Measurements from ENCODE around the gene KCNQ2.

The KCNQ2 gene

DNA sequence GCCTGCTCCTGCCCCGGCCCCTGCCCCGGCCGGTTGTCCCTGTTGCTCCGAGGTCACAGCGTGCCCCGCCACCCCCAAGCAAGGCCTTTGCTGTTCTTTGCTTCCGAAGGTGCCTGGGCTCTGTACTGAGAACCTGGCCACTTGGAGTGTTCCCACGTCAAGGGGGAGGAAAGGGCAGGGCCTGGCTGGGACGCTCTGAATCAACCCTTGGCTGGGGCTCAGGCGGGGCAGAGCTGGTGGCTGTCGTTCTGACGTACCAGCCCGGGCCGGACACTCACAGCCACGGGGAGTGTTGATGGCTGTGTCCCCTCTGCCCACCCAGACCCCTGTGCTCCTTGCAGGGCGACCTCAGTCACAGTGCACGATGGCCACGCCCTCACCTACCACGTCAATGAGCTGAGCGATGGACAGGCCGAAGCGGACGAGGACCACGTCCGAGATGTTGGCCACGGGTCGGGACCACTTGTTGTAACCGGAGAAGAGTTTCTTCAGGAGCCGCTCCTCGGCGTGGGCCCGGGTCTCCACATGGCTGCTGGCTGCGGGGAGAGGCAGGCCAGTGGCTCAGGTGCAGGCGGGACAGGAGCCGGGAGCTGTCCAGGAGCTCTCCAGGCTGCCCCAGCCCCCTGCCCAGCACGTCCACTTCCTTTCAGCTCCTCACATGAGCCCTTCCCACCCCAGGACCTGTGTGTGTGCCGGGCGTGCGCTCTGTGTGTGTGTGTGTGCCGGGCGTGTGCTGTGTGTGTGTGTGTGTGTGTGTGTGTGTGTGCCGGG is 113.1 kb downstream of the KCNQ2 start:
- Histone ChIP-seq H3K9me3 (ENCODE audit: insufficient read depth, low read length, severe bottlenecking) (no peaks in the 10 kb centered on the region), H3K27ac (ENCODE audit: low read length) (no peak overlapping the region), H3K27me3 (ENCODE audit: insufficient read depth, low read length, poor library complexity) (no peaks in the 10 kb centered on the region), H4K20me1 (ENCODE audit: insufficient read depth, low read length) (peaks cover 28% of the 10 kb centered on the region), H3K36me3 (ENCODE audit: insufficient read depth, low read length) (no peaks in the 10 kb centered on the region), H3K4me3 (ENCODE audit: low read depth in 1 of 2, low read length in 2 of 2) (no peak overlapping the region), H3K4me1 (ENCODE audit: insufficient read depth, low read length) (no peaks in the 10 kb centered on the region), H3K4me2 (ENCODE audit: insufficient read depth, low read length) (no peak overlapping the region), H3K9ac (ENCODE audit: low read depth, low read length) (no peak overlapping the region), H2AFZ (ENCODE audit: low read depth, low read length) (no peak overlapping the region), H3K79me2 (ENCODE audit: insufficient read depth, low read length) (no peaks in the 10 kb centered on the region)
- no peak for ATAC-seq (ENCODE audit: insufficient read depth, low read depth)
- TF ChIP-seq EZH2 (IDR thresholded peaks at IDR 0.05; ENCODE audit: borderline replicate concordance, low read depth, low read length, severe bottlenecking) (no peak), CTCF (IDR thresholded peaks at IDR 0.05; ENCODE audit: borderline replicate concordance, extremely low read depth, low read length, poor library complexity, severe bottlenecking) (no peak)
- DNase-seq, result no peak

DNA sequence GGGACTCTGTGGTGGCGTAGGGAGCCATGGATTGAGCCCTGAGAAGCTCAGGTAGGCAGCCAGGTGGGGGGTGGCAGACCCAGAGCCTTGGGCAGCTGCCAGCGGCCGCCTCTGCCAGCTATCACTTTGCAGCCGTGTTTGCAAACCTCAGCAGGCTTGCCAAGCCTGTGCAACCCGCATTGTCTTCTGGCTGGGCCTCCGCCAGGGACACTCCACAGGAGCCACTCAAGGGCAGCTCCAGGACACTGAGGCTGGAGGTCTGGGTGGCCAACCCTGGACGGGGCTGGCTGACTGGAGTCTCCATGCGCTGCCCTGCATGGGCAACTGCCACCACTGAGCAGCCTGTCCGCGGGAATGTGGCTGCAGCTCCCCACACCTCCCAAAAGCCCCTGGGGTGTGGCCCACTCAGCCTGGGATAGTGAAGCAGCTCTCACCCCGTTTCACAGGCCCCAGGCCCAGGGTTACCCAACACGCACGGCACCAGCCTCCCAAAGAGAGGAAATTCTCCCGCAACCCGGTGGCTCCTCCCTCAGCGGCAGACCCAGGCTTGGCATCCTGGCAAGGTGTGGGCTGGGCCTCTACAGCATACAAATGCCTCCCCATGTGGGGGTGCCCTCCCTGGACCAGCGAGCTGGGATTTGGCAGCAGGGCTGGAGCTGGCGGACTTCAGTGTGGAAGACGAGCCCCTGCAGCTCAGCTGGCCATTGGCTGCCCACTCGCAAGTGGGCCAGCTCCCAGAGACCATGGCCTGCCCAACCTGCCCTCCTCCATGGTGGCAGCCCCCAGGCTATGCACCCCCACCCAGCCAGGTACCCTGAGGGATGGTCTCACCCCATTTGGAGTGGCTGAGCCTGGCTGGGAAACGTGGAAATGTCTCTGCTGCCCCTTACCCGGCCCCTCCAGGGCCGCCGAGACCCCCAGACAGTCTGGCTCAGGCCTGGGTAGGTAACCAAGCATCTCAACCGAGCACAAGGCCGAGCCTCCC is 114.2 kb downstream of the KCNQ2 start:
- ATAC-seq (ENCODE audit: insufficient read depth, low read depth) (no peak), DNase-seq (no peak)
- Histone ChIP-seq H3K79me2 (ENCODE audit: insufficient read depth, low read length) (no peaks in the 10 kb centered on the region), H3K4me2 (ENCODE audit: insufficient read depth, low read length) (no peak overlapping the region), H3K9me3 (ENCODE audit: insufficient read depth, low read length, severe bottlenecking) (no peaks in the 10 kb centered on the region), H3K27ac (ENCODE audit: low read length) (no peak overlapping the region), H3K9ac (ENCODE audit: low read depth, low read length) (no peak overlapping the region), H3K36me3 (ENCODE audit: insufficient read depth, low read length) (no peaks in the 10 kb centered on the region), H4K20me1 (ENCODE audit: insufficient read depth, low read length) (peaks cover 22% of the 10 kb centered on the region), H3K27me3 (ENCODE audit: insufficient read depth, low read length, poor library complexity) (no peaks in the 10 kb centered on the region), H3K4me1 (ENCODE audit: insufficient read depth, low read length) (no peaks in the 10 kb centered on the region), H3K4me3 (ENCODE audit: low read depth in 1 of 2, low read length in 2 of 2) (no peak overlapping the region), H2AFZ (ENCODE audit: low read depth, low read length) (no peak overlapping the region)
- TF ChIP-seq EZH2 (IDR thresholded peaks at IDR 0.05; ENCODE audit: borderline replicate concordance, low read depth, low read length, severe bottlenecking), result no peak
- TF ChIP-seq CTCF (IDR thresholded peaks at IDR 0.05; ENCODE audit: borderline replicate concordance, extremely low read depth, low read length, poor library complexity, severe bottlenecking), result no peak

DNA sequence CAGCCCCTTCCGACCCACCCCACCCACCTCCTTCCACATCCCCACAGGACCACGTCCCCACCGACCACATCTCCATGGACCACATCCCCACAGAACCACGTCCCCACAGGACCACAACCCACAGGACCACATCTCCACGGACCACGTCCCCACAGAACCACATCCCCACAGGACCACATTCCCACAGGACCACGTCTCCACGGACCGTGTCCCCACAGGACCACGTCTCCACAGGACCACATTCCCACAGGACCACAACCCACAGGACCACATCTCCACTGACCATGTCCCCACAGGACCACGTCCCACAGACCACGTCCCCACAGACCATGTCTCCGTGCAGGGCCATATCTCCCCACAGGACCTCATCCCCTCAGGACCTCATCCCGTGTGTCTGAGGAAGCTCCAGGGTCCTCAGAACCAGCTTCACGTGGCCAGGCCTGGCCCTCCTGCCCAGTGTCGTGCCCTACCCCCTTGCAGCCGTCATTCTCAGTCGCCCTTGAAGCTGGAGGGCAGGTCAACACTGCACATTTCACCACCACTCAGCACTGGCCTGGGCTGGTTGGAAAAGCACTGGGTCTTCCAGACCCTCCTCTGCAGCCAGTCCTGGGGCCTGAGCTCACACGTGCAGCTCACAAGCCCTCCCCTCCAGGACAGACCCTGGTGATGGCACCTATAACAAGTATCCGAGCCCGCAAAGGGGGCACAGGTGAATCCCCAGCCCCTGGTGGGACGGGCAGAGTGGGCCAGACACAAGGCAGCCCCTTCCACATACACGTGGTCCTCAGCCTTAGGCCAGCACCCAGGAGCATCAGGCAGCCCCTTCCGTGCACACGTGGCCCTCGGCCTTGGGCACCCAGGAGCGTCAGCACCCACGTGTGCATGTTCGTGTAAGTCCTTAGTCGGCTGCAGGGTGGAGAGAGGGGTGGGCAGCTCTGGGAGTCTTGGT is 115.2 kb downstream of the KCNQ2 start:
- H3K9ac ChIP-seq (ENCODE audit: low read depth, low read length), result no peak overlapping the region
- H2AFZ ChIP-seq (ENCODE audit: low read depth, low read length), result no peak overlapping the region
- no peak overlapping the region for H3K4me3 ChIP-seq (ENCODE audit: low read depth in 1 of 2, low read length in 2 of 2)
- H3K36me3 ChIP-seq (ENCODE audit: insufficient read depth, low read length), result no peaks in the 10 kb centered on the region
- TF ChIP-seq CTCF (IDR thresholded peaks at IDR 0.05; ENCODE audit: borderline replicate concordance, extremely low read depth, low read length, poor library complexity, severe bottlenecking) (no peak), EZH2 (IDR thresholded peaks at IDR 0.05; ENCODE audit: borderline replicate concordance, low read depth, low read length, severe bottlenecking) (no peak)
- DNase-seq (no peak), ATAC-seq (ENCODE audit: insufficient read depth, low read depth) (no peak)
- no peaks in the 10 kb centered on the region for H3K27me3 ChIP-seq (ENCODE audit: insufficient read depth, low read length, poor library complexity)
- peaks cover 20% of the 10 kb centered on the region for H4K20me1 ChIP-seq (ENCODE audit: insufficient read depth, low read length)
- no peak overlapping the region for H3K27ac ChIP-seq (ENCODE audit: low read length)
- H3K4me1 ChIP-seq (ENCODE audit: insufficient read depth, low read length), result no peaks in the 10 kb centered on the region
- H3K4me2 ChIP-seq (ENCODE audit: insufficient read depth, low read length), result no peak overlapping the region
- H3K79me2 ChIP-seq (ENCODE audit: insufficient read depth, low read length), result no peaks in the 10 kb centered on the region
- no peaks in the 10 kb centered on the region for H3K9me3 ChIP-seq (ENCODE audit: insufficient read depth, low read length, severe bottlenecking)

Measured in DND-41 (cell line).